HEK293T (cell line): ENCODE data around the gene TRIM29.

ENCODE experiments used
- CTCF ChIA-PET: fragments of 350-600 bp; formaldehyde crosslinking; extraction: SDS; loops from one replicate; lab custom pipeline; 2021; ENCODE audit warnings: antibody characterized with exemption, inconsistent platforms; lab: Yijun Ruan, JAX
- POLR2A ChIA-PET: fragments of 350-600 bp; formaldehyde crosslinking; extraction: SDS; loops from one replicate; lab custom pipeline; 2020; ENCODE audit warnings: antibody characterized with exemption, inconsistent platforms; lab: Yijun Ruan, JAX
- DNase-seq: peaks from one replicate; pipeline ENCODE4 v3.0.0; 2012; ENCODE audit warnings: mixed read lengths; ENCODE audit errors: extremely low spot score
- ARNT ChIP-seq: fragments of 450-650 bp; IDR thresholded peaks from 2 replicates; pipeline ENCODE4 v1.6.1; 2017; ENCODE audit warnings: mild to moderate bottlenecking
- BHLHE40 ChIP-seq: fragments of 450-650 bp; IDR thresholded peaks from 2 replicates; pipeline ENCODE4 v1.6.1; 2016; ENCODE audit warnings: mild to moderate bottlenecking, moderate library complexity, borderline replicate concordance
- CTBP1 ChIP-seq: fragments of 450-650 bp; IDR thresholded peaks from 2 replicates; pipeline ENCODE4 v1.6.1; 2016; ENCODE audit warnings: borderline replicate concordance
- ELF4 ChIP-seq: fragments of 450-650 bp; IDR thresholded peaks from 2 replicates; pipeline ENCODE4 v1.6.1; 2017; ENCODE audit warnings: antibody characterized with exemption
- FOXA1 ChIP-seq: fragments of 450-650 bp; IDR thresholded peaks from 2 replicates; pipeline ENCODE4 v1.6.1; 2016; ENCODE audit warnings: mild to moderate bottlenecking
- FOXK2 ChIP-seq: fragments of 450-650 bp; IDR thresholded peaks from 2 replicates; pipeline ENCODE4 v1.6.1; 2016; ENCODE audit warnings: mild to moderate bottlenecking
- FOXM1 ChIP-seq: fragments of 450-650 bp; IDR thresholded peaks from 2 replicates; pipeline ENCODE4 v1.6.1; 2017; ENCODE audit warnings: mild to moderate bottlenecking, borderline replicate concordance
- HDGF ChIP-seq: fragments of 450-650 bp; IDR thresholded peaks from 2 replicates; pipeline ENCODE4 v1.6.1; 2017; ENCODE audit warnings: antibody characterized with exemption, borderline replicate concordance
- L3MBTL2 ChIP-seq: fragments of 450-650 bp; conservative IDR thresholded peaks from 2 replicates; pipeline ENCODE4 v1.6.1; 2016; ENCODE audit warnings: mild to moderate bottlenecking
- LEF1 ChIP-seq: fragments of 450-650 bp; IDR thresholded peaks from 2 replicates; pipeline ENCODE4 v1.6.1; 2017; ENCODE audit warnings: mild to moderate bottlenecking, borderline replicate concordance
- NFRKB ChIP-seq: fragments of 450-650 bp; IDR thresholded peaks from 2 replicates; pipeline ENCODE4 v1.6.1; 2016; ENCODE audit warnings: mild to moderate bottlenecking, moderate library complexity
- SP1 ChIP-seq: fragments of 450-650 bp; IDR thresholded peaks from 2 replicates; pipeline ENCODE4 v1.6.1; 2017
- SUZ12 ChIP-seq: fragments of 450-650 bp; IDR thresholded peaks from 2 replicates; pipeline ENCODE4 v1.6.1; 2016; ENCODE audit warnings: mild to moderate bottlenecking
- TARDBP ChIP-seq: fragments of 450-650 bp; IDR thresholded peaks from 2 replicates; pipeline ENCODE4 v1.6.1; 2016
- ZNF384 ChIP-seq: fragments of 450-650 bp; IDR thresholded peaks from 2 replicates; pipeline ENCODE4 v1.6.1; 2016
- TF ChIP-seq, protein P1 (sequence below): fragments of 450-650 bp; IDR thresholded peaks from 2 replicates; pipeline ENCODE4 v1.6.1; 2016

TRIM29 gene

DNA sequence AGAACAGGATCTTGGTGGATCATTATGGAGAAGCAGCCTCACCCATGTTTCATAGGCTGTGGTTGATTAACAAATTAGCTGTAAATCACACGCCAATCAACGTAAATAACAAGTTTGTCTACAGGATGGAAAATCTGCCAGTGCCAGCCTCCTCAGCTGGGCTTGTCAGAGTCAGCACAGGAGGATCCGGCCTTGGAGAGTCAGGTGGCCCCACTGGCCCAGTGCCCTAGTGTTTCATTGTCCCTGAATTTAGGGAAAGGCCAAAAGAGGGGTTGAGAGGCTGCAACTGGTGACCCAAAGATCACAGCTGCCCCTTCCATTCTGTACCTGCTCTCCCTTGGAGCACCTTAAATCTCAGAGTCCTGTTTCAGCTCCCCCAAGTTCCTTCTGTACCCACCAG, 42.4 kb downstream of the TRIM29 start:
- CTCF ChIA-PET, result no interaction called here
- POLR2A ChIA-PET, result no interaction called here
- DNase-seq, result no peak
- TF ChIP-seq ZNF384 (no peak), TARDBP (no peak), BHLHE40 (no peak), CTBP1 (no peak), LEF1 (no peak), SP1 (no peak), FOXK2 (no peak), FOXA1 (no peak), ARNT (no peak), L3MBTL2 (no peak), NFRKB (no peak), ELF4 (no peak), SUZ12 (no peak), HDGF (no peak), FOXM1 (no peak)
- TF ChIP-seq, protein P1, sequence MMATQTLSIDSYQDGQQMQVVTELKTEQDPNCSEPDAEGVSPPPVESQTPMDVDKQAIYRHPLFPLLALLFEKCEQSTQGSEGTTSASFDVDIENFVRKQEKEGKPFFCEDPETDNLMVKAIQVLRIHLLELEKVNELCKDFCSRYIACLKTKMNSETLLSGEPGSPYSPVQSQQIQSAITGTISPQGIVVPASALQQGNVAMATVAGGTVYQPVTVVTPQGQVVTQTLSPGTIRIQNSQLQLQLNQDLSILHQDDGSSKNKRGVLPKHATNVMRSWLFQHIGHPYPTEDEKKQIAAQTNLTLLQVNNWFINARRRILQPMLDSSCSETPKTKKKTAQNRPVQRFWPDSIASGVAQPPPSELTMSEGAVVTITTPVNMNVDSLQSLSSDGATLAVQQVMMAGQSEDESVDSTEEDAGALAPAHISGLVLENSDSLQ, result no peak

DNA sequence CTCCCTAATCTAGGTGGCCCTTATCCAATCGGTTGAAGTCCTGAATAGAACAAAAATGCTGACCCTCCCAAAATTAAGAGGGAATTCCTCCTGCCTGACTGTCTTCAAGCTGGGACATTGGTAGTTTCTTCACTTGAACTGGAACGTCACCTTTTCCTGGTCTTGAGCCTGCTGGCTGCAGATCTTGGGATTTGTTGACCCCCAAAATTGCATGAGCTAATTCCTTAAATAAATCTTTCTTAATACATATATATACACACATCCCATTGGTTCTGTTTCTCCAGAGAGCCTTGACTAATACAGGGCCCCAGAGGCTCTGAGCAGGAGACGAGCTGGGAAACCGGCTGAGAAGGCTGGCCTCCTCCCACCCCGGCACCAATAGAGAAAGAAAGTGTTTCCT, 46.2 kb downstream of the TRIM29 start:
- TF ChIP-seq CTBP1, result no peak
- TF ChIP-seq SUZ12, result no peak
- TF ChIP-seq, protein P1, result no peak
- TF ChIP-seq SP1, result no peak
- TF ChIP-seq L3MBTL2, result no peak
- TF ChIP-seq FOXK2, result no peak
- no peak for TF ChIP-seq TARDBP
- no peak for TF ChIP-seq HDGF
- POLR2A ChIA-PET, result no interaction called here
- no peak for DNase-seq
- CTCF ChIA-PET, result interaction anchor here (1.1 kb wide), 1 partner anchor 17 kb away, joined by 3 read pairs; no protein-coding TSS in a partner anchor

DNA sequence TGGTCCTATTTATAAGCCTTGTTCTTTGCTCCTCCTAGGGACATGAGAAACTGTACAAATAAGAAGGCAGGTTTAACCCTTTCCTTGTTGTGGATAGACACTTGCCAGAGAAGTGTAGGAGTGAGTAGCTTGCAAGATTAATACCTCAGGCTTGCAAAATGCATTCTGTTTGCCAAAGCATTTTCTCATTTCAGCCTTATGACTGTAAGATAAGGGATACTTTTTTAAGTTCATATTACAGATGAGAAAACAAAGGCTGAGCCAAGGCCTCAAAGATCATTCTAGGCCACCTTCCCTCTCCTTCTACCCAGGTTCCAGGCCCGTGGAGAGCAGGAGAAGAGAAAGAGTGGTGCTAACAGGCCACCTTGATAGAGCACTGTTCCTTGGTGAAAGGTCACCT, 46.8 kb downstream of the TRIM29 start:
- ChIA-PET POLR2A (no interaction called here), CTCF (no interaction called here)
- DNase-seq, result no peak
- TF ChIP-seq BHLHE40, result no peak
- TF ChIP-seq HDGF, result no peak
- TF ChIP-seq L3MBTL2, result no peak
- TF ChIP-seq ELF4, result no peak

DNA sequence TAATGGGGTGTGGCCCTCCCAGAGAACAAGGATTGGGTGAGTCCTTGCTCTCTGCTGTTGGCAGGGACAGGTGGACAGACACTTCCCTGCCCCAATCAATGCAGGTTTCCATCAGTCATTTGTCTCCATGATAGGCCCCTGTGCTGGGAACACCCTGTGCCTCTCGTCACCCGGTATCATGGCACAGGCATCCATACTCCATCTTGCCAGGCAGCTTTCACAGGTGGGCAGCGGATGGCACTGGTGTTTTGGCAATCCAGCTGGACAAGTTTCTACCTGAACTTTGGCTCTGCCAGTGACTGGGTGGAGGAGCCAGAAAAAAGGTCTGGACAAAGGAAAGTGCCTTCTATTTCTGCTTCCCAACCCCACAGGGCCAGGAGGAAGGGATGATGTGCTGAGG, 47.5 kb downstream of the TRIM29 start:
- TF ChIP-seq BHLHE40, result no peak
- TF ChIP-seq CTBP1, result no peak
- TF ChIP-seq FOXK2, result no peak
- no peak for TF ChIP-seq ELF4
- TF ChIP-seq, protein P1, result no peak
- TF ChIP-seq FOXA1, result no peak
- no peak for TF ChIP-seq SUZ12
- no peak for TF ChIP-seq TARDBP
- no peak for TF ChIP-seq L3MBTL2
- TF ChIP-seq SP1, result no peak
- TF ChIP-seq LEF1, result no peak
- TF ChIP-seq FOXM1, result no peak
- TF ChIP-seq NFRKB, result no peak
- no peak for TF ChIP-seq ZNF384
- no peak for TF ChIP-seq HDGF
- no peak for TF ChIP-seq ARNT
- ChIA-PET CTCF (no interaction called here), POLR2A (no interaction called here)
- DNase-seq, result no peak

DNA sequence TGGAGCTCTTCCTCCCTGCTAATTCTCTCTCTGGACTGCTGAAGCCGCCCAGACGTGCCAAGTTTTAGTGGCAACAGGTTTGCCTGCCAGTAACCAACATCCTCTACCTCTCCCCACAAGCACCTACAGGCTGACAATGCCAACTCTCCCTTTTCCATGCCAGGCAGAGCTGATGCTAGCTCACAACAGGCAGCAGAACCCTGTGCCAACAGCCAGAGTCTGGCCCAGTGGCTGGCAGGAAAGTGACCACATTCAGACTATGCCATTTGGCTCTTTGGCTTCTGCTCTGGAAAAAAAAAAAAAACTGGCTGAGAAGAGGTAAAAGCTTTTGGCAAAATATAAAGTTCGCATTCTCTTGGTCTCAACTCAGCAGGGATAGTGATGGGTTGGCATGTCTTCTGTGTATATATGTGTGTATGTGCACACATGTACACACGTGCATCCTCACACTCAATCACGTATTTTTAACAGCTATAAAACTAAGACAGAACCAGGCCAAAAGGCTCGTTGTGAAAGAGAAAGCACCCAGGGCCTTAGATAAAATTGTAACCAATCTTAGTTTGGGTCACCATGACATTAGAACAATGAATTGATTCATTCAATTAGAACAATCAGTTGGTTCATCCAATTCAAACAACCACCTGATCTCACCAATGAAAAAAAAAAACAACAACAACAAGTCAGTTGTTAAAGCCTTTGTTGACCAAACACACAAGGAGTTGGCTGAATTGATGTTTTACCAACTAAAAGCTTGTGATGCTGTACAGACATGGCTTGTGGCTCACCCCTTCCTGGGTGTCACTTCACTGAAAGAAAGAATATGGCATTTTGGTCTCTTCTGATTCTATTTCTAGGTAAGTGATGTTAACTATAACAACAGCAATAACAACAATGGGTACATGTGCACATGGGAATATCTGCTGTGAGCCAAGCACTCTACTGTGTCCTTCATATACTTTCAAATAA, 48.6 kb downstream of the TRIM29 start:
- DNase-seq, result no peak
- ChIA-PET POLR2A (interaction anchor here (0.6 kb wide), 1 partner anchor 81 kb away, joined by 3 read pairs; no protein-coding TSS in a partner anchor), CTCF (interaction anchor here (1.7 kb wide), 1 partner anchor 19 kb away, joined by 4 read pairs; no protein-coding TSS in a partner anchor)
- no peak for TF ChIP-seq SUZ12
- TF ChIP-seq, protein P1, result no peak
- no peak for TF ChIP-seq FOXA1
- no peak for TF ChIP-seq SP1
- no peak for TF ChIP-seq L3MBTL2
- no peak for TF ChIP-seq ARNT
- no peak for TF ChIP-seq TARDBP
- no peak for TF ChIP-seq LEF1
- no peak for TF ChIP-seq NFRKB
- TF ChIP-seq ZNF384, result no peak
- TF ChIP-seq BHLHE40, result no peak
- TF ChIP-seq FOXM1, result no peak
- no peak for TF ChIP-seq ELF4
- no peak for TF ChIP-seq HDGF
- TF ChIP-seq CTBP1, result no peak
- TF ChIP-seq FOXK2, result no peak
